HFFc6 (cell line): ENCODE data around the gene PSD4. TPM values are rescaled to one million over a fixed set of nuclear protein-coding genes. Genes with fewer than 3 reads are reported as not detected.

Source experiments
- DNase-seq: peaks from one replicate; pipeline ENCODE4 v3.0.0-alpha.2; 2018
- H3K27ac Mint-ChIP-seq: 2 replicates; pipeline ENCODE4 v1.8.0; 2020; ENCODE audit warnings: mild to moderate bottlenecking, mixed read lengths
- H3K27me3 Mint-ChIP-seq: 2 replicates; pipeline ENCODE4 v1.8.0; 2021; ENCODE audit warnings: mild to moderate bottlenecking, moderate library complexity, mixed read lengths; ENCODE audit not compliant: insufficient read depth
- H3K36me3 Mint-ChIP-seq: 2 replicates; pipeline ENCODE4 v1.8.0; 2021; ENCODE audit warnings: low read depth, mixed read lengths
- H3K4me1 Mint-ChIP-seq: 2 replicates; pipeline ENCODE4 v1.8.0; 2020; ENCODE audit warnings: low read depth, mixed read lengths
- H3K4me3 Mint-ChIP-seq: 2 replicates; pipeline ENCODE4 v1.8.0; 2020; ENCODE audit warnings: mild to moderate bottlenecking, moderate library complexity, mixed read lengths
- H3K9me3 Mint-ChIP-seq: 2 replicates; pipeline ENCODE4 v1.8.0; 2020; ENCODE audit warnings: mild to moderate bottlenecking, mixed read lengths
- CTCF ChIP-seq: fragments of 200-600 bp; sonication (generic); IDR thresholded peaks from 2 replicates; pipeline ENCODE4 v1.5.0; 2021; ENCODE audit warnings: antibody characterized with exemption, mild to moderate bottlenecking
- total RNA-seq, 6 experiments: library from RNA; stranded (reverse); fragmentation: NEBNext Ultra II Directional; extraction: Animal tissue kit (Norgen Biotek cat#: 25700); gene quantifications; 2 replicates in 1 of 6; 3 replicates in 5 of 6; pipeline ENCODE4 v1.2.3, GENCODE V29; 2021

The PSD4 gene
- total RNA-seq, 6 experiments from 2014 or later: 0.76 to 1.8 (median 1.1) TPM

GRCh38 chr2:113216321-113216720, 42.5 kb downstream of the PSD4 start:
- H3K4me3 Mint-ChIP-seq: no peak overlapping the region
- H3K36me3 Mint-ChIP-seq: no peaks in the 10 kb centered on the region
- peaks cover 2% of the 10 kb centered on the region; the same call in 1 of the 2 replicates for H3K27me3 Mint-ChIP-seq
- no peak for TF ChIP-seq CTCF
- DNase-seq: no peak
- peaks cover 39% of the 10 kb centered on the region for H3K4me1 Mint-ChIP-seq
- H3K9me3 Mint-ChIP-seq: no peaks in the 10 kb centered on the region
- H3K27ac Mint-ChIP-seq: no peak overlapping the region

GRCh38 chr2:113216891-113217454, 43.2 kb downstream of the PSD4 start:
- H3K27me3 Mint-ChIP-seq: peaks cover 2% of the 10 kb centered on the region; the same call in 1 of the 2 replicates
- no peaks in the 10 kb centered on the region for H3K9me3 Mint-ChIP-seq
- no peak overlapping the region for H3K27ac Mint-ChIP-seq
- DNase-seq: no peak
- no peaks in the 10 kb centered on the region for H3K36me3 Mint-ChIP-seq
- no peak overlapping the region for H3K4me3 Mint-ChIP-seq
- H3K4me1 Mint-ChIP-seq: peaks cover 32% of the 10 kb centered on the region
- TF ChIP-seq CTCF: no peak

GRCh38 chr2:113217455-113218282, 43.9 kb downstream of the PSD4 start:
- H3K4me3 Mint-ChIP-seq: no peak overlapping the region
- H3K9me3 Mint-ChIP-seq: no peaks in the 10 kb centered on the region
- no peak for DNase-seq
- peak overlapping the region; percentile 45 for H3K27ac Mint-ChIP-seq
- TF ChIP-seq CTCF: no peak
- no peaks in the 10 kb centered on the region for H3K36me3 Mint-ChIP-seq
- peaks cover 27% of the 10 kb centered on the region for H3K4me1 Mint-ChIP-seq
- H3K27me3 Mint-ChIP-seq: peaks cover 2% of the 10 kb centered on the region; the same call in 1 of the 2 replicates

- Mint-ChIP-seq H3K36me3 (no peaks in the 10 kb centered on the region), H3K9me3 (no peaks in the 10 kb centered on the region), H3K4me3 (no peak overlapping the region), H3K4me1 (peaks cover 27% of the 10 kb centered on the region), H3K27me3 (peaks cover 2% of the 10 kb centered on the region; the same call in 1 of the 2 replicates), H3K27ac (peak overlapping the region; percentile 45)
- peak; percentile 59 for DNase-seq
- no peak; the same call in 1 of the 2 replicates for TF ChIP-seq CTCF
Observed at GRCh38 chr2:113218283-113219091, 44.7 kb downstream of the PSD4 start.

- Mint-ChIP-seq H3K36me3 (no peaks in the 10 kb centered on the region), H3K27ac (no peak overlapping the region)
- TF ChIP-seq CTCF: no peak
Observed at GRCh38 chr2:113219092-113219441, 45.3 kb downstream of the PSD4 start.

More at GRCh38 chr2:113219092-113219441, 45.3 kb downstream of the PSD4 start:
- Mint-ChIP-seq H3K27me3 (peaks cover 2% of the 10 kb centered on the region; the same call in 1 of the 2 replicates), H3K4me1 (peaks cover 27% of the 10 kb centered on the region), H3K9me3 (no peaks in the 10 kb centered on the region), H3K4me3 (no peak overlapping the region)
- DNase-seq: no peak
